ENCODE measurements around the gene LBX2. TPM values are rescaled to one million over a fixed set of nuclear protein-coding genes. Genes with fewer than 3 reads are reported as not detected.
A peak's percentile ranks its signal among the peaks of the same experiment; 100 is the strongest.

Gene LBX2
- total and polyA plus RNA-seq, 9 of the 15 experiments (the other 6 are each of a cell fraction or from before 2014, with no cell fraction given): 0.39 to 6.2 (median 1.8) TPM; not detected in 1

GRCh38 chr2:74502720-74503505, 3.5 kb upstream of the LBX2 start (continued):
- peak; percentile 45 for TF ChIP-seq VEZF1 (CRISPR knock-in tag; IDR thresholded peaks at IDR 0.05)
- peak; percentile 40 for TF ChIP-seq NEUROD1 (IDR thresholded peaks at IDR 0.05; ENCODE audit: borderline replicate concordance, low read depth, low read length, partially characterized antibody)
- TF ChIP-seq FOXP1 (CRISPR knock-in tag; IDR thresholded peaks at IDR 0.05): 0 out of 2 replicates have a peak, but pooled peaks have one; percentile 68
- peak; percentile 92 for TF ChIP-seq MEIS2 (IDR thresholded peaks at IDR 0.05; ENCODE audit: partially characterized antibody)
- peak; percentile 33; the same call in 1 of the 2 replicates for TF ChIP-seq ZBTB40 (IDR thresholded peaks at IDR 0.05)
- no peak for TF ChIP-seq ZBTB40 (CRISPR knock-in tag; IDR thresholded peaks at IDR 0.05)
- no peak for TF ChIP-seq ZNF23 (CRISPR knock-in tag; IDR thresholded peaks at IDR 0.05)
- peak; percentile 78 for TF ChIP-seq EP400 (IDR thresholded peaks at IDR 0.05)
- no peak for TF ChIP-seq GTF2B (IDR thresholded peaks at IDR 0.05; ENCODE audit: extremely low read depth, insufficient read length)
- no peak; the same call in 1 of the 2 replicates for TF ChIP-seq ZNF263 (CRISPR knock-in tag; IDR thresholded peaks at IDR 0.05; ENCODE audit: borderline replicate concordance)
- TF ChIP-seq ETS1 (conservative IDR thresholded peaks at IDR 0.05; ENCODE audit: control insufficient read depth, low read depth, low read length): 0 out of 2 replicates have a peak, but pooled peaks have one; percentile 47
- peak; percentile 51; the same call in 1 of the 2 replicates for TF ChIP-seq USF1 (CRISPR knock-in tag; IDR thresholded peaks at IDR 0.05)

Data from K562 (cell line).